K562 (cell line): Measurements from ENCODE around the gene APC2. TPM values are rescaled to one million over a fixed set of nuclear protein-coding genes. Genes with fewer than 3 reads are reported as not detected.

Source experiments
- CCNT2 ChIP-seq: IDR thresholded peaks from 2 replicates; pipeline ENCODE4 v1.6.1; 2011; ENCODE audit warnings: borderline replicate concordance, low read depth, mild to moderate bottlenecking, moderate library complexity, mixed read lengths, low read length; ENCODE audit not compliant: insufficient read length; ENCODE audit errors: extremely low read depth
- EP400 ChIP-seq: fragments of 450-650 bp; IDR thresholded peaks from 2 replicates; pipeline ENCODE4 v1.6.1; 2017; ENCODE audit warnings: antibody characterized with exemption, mild to moderate bottlenecking, moderate library complexity
- ETS2 ChIP-seq: IDR thresholded peaks from 2 replicates; pipeline ENCODE4 v1.6.1; 2016; ENCODE audit warnings: borderline replicate concordance, missing genetic modification characterization, mild to moderate bottlenecking, moderate library complexity, missing compliant biosample characterization; ENCODE audit not compliant: poor library complexity, severe bottlenecking
- FUS ChIP-seq: fragments of 200-400 bp; formaldehyde crosslinking; optimal IDR thresholded peaks from 2 replicates; pipeline ENCODE3; 2017; ENCODE audit warnings: low read depth, low read length
- GABPA ChIP-seq: fragments of 200-800 bp; sonication (Bioruptor generic); conservative IDR thresholded peaks from 2 replicates; pipeline ENCODE4 v1.6.1; 2016; ENCODE audit warnings: low read depth, missing genetic modification characterization, missing compliant biosample characterization
- HNRNPLL ChIP-seq: fragments of 200-400 bp; formaldehyde crosslinking; IDR thresholded peaks from 2 replicates; pipeline ENCODE4 v1.6.1; 2017; ENCODE audit warnings: low read length, low read depth, mild to moderate bottlenecking; ENCODE audit not compliant: poor library complexity, severe bottlenecking
- NCOA6 ChIP-seq: fragments of 450-650 bp; IDR thresholded peaks from 2 replicates; pipeline ENCODE4 v1.6.1; 2017; ENCODE audit warnings: mild to moderate bottlenecking
- NRF1 ChIP-seq, 2 experiments: fragments of 450-650 bp; IDR thresholded peaks in 1 of 2; conservative IDR thresholded peaks in 1 of 2; 2 replicates each; pipeline ENCODE4 v1.6.1; 2014; ENCODE audit warnings: mild to moderate bottlenecking in 2 of 2
- PML ChIP-seq: IDR thresholded peaks from 2 replicates; pipeline ENCODE4 v1.6.1; 2012; ENCODE audit warnings: low read length, inconsistent platforms
- RFX5 ChIP-seq: IDR thresholded peaks from 2 replicates; pipeline ENCODE4 v1.6.1; 2011; ENCODE audit warnings: low read depth, mild to moderate bottlenecking, improper control_type of control experiment, low read length
- ZBTB40 ChIP-seq, 2 experiments: fragments of 450-650 bp in 1 of 2; sonication (generic) in 1 of 2; formaldehyde crosslinking in 1 of 2; IDR thresholded peaks; 2 replicates each; pipeline versions ENCODE4 v1.7.1 to v1.9.0; 2016 to 2022; ENCODE audit warnings: inconsistent platforms in 1 of 2, mild to moderate bottlenecking in 1 of 2, missing genetic modification reagents in 1 of 2
- ZNF561 ChIP-seq: fragments of 450-650 bp; formaldehyde crosslinking; conservative IDR thresholded peaks from 2 replicates; pipeline ENCODE4 v1.4.0; 2020; ENCODE audit warnings: mild to moderate bottlenecking, moderate library complexity
- ZNF695 ChIP-seq: fragments of 450-650 bp; formaldehyde crosslinking; IDR thresholded peaks from 2 replicates; pipeline ENCODE4 v1.4.0; 2020; ENCODE audit warnings: mild to moderate bottlenecking, moderate library complexity
- ZNF75A ChIP-seq: fragments of 450-650 bp; formaldehyde crosslinking; IDR thresholded peaks from 2 replicates; pipeline ENCODE4 v1.4.0; 2020; ENCODE audit warnings: mild to moderate bottlenecking
- polyA plus RNA-seq, 8 experiments: library from polyadenylated mRNA; depleted of rRNA in 4 of 8; stranded (reverse) in 5 of 8; unstranded in 3 of 8; fragments of >200 nt; fragmentation: Nextera tagmentation in 2 of 8; fragmentation: Illumina TruSeq in 1 of 8; extraction: Ambion mirVana in 2 of 8; extraction: Trizol in 1 of 8; gene quantifications; 2 replicates each; pipeline versions ENCODE4 v1.2.1 to v1.2.3, GENCODE V29; 2011 to 2014; ENCODE audit warnings: inconsistent platforms in 1 of 8, missing spikeins in 1 of 8
- total RNA-seq, 7 experiments: library from RNA; depleted of rRNA in 6 of 7; stranded (reverse); fragments of >200 nt in 6 of 7; fragmentation: Illumina TruSeq in 2 of 7; extraction: Trizol in 2 of 7; gene quantifications; 2 replicates each; pipeline versions ENCODE4 v1.2.1 to v1.2.3, GENCODE V29; 2011 to 2021; ENCODE audit warnings: low replicate concordance in 1 of 7
- TF ChIP-seq, protein P1 (sequence below), 3 experiments: IDR thresholded peaks in 2 of 3; conservative IDR thresholded peaks in 1 of 3; 2 replicates each; pipeline ENCODE4 v1.5.1; 2011 to 2012; ENCODE audit warnings: low read length in 3 of 3, mild to moderate bottlenecking in 3 of 3, control low read depth in 2 of 3, improper control_type of control experiment in 1 of 3, inconsistent platforms in 1 of 3, low read depth in 1 of 3, mixed read lengths in 1 of 3, moderate library complexity in 1 of 3; ENCODE audit not compliant: insufficient read depth in 2 of 3

The APC2 gene
- total and polyA plus RNA-seq, 9 of the 15 experiments (the other 6 are each of a cell fraction or from before 2014, with no cell fraction given): 0.01 to 0.40 (median 0.05) TPM; not detected in 3

DNA sequence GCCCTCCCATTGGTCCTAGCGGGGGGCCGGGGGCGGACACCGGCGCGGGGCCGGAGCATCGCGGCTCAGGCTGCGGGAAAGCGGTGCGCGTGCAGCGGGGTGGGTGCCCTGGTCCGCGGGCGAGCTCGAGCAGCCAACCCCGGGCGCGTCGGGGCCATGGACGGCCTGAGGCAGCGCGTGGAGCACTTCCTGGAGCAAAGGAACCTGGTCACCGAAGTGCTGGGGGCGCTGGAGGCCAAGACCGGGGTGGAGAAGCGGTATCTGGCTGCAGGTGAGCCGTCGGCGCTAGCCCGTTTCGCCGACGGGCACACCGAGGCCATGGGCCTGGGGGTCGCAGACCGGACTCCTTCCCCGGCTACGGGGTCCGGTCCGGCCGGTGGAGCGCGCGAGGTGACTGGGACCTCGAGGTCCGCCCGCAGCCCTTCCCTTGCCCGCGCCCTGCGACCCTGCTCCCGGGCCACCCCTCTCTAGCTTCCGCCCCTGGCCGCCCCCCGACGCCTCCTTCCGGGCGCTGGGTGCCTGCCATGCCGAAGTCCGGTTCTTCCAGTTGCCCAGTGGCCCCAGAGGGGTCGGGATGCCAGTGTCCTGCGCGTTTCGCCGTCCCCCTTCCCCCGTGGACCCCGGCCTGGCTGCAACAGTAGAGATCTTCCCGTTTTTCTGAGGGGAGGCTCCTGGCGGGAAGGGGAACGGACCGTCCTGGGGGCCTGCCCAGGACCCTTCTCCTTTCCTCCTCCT, 41.4 kb downstream of the APC2 start, which contains the start of gene REEP6 (continued):
- TF ChIP-seq CCNT2: peak; percentile 12
- TF ChIP-seq ZBTB40 (IDR thresholded peaks at IDR 0.05): no peak
- TF ChIP-seq ZBTB40 (CRISPR knock-in tag; IDR thresholded peaks at IDR 0.05): no peak
- TF ChIP-seq ZNF561: no peak
- TF ChIP-seq NCOA6: no peak
- TF ChIP-seq RFX5: no peak
- TF ChIP-seq FUS: peak; percentile 81
- TF ChIP-seq EP400: no peak
- TF ChIP-seq ETS2 (tag): no peak
- TF ChIP-seq, protein P1, sequence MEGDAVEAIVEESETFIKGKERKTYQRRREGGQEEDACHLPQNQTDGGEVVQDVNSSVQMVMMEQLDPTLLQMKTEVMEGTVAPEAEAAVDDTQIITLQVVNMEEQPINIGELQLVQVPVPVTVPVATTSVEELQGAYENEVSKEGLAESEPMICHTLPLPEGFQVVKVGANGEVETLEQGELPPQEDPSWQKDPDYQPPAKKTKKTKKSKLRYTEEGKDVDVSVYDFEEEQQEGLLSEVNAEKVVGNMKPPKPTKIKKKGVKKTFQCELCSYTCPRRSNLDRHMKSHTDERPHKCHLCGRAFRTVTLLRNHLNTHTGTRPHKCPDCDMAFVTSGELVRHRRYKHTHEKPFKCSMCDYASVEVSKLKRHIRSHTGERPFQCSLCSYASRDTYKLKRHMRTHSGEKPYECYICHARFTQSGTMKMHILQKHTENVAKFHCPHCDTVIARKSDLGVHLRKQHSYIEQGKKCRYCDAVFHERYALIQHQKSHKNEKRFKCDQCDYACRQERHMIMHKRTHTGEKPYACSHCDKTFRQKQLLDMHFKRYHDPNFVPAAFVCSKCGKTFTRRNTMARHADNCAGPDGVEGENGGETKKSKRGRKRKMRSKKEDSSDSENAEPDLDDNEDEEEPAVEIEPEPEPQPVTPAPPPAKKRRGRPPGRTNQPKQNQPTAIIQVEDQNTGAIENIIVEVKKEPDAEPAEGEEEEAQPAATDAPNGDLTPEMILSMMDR (IDR thresholded peaks at IDR 0.05 in 2 of 3, conservative IDR thresholded peaks at IDR 0.05 in 1 of 3; ENCODE audit: insufficient read depth in 2 of 3, low read depth in 1 of 3, low read length in 3 of 3): 0 out of 6 replicates have a peak, but pooled peaks of 1 of the 3 experiments have one; percentile 21
- peak; percentile 82 to 83; a peak in 2 of 4 replicates for TF ChIP-seq NRF1 (conservative IDR thresholded peaks at IDR 0.05 in 1 of 2, IDR thresholded peaks at IDR 0.05 in 1 of 2)
- peak; percentile 45; the same call in 1 of the 2 replicates for TF ChIP-seq PML
- TF ChIP-seq HNRNPLL: no peak
- TF ChIP-seq GABPA (tag): peak; percentile 45
- no peak for TF ChIP-seq ZNF695 (CRISPR knock-in tag)
- TF ChIP-seq ZNF75A (CRISPR knock-in tag): no peak
